HG03066 (cell line): Measurements from ENCODE around the gene YAF2.

Source experiments
- ATAC-seq: cut with Tn5 transposase; IDR thresholded peaks from one replicate; pipeline ENCODE4 v1.9.1; 2021; ENCODE audit warnings: low read depth; ENCODE audit not compliant: unreplicated experiment

The YAF2 gene, protein sequence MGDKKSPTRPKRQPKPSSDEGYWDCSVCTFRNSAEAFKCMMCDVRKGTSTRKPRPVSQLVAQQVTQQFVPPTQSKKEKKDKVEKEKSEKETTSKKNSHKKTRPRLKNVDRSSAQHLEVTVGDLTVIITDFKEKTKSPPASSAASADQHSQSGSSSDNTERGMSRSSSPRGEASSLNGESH

DNA sequence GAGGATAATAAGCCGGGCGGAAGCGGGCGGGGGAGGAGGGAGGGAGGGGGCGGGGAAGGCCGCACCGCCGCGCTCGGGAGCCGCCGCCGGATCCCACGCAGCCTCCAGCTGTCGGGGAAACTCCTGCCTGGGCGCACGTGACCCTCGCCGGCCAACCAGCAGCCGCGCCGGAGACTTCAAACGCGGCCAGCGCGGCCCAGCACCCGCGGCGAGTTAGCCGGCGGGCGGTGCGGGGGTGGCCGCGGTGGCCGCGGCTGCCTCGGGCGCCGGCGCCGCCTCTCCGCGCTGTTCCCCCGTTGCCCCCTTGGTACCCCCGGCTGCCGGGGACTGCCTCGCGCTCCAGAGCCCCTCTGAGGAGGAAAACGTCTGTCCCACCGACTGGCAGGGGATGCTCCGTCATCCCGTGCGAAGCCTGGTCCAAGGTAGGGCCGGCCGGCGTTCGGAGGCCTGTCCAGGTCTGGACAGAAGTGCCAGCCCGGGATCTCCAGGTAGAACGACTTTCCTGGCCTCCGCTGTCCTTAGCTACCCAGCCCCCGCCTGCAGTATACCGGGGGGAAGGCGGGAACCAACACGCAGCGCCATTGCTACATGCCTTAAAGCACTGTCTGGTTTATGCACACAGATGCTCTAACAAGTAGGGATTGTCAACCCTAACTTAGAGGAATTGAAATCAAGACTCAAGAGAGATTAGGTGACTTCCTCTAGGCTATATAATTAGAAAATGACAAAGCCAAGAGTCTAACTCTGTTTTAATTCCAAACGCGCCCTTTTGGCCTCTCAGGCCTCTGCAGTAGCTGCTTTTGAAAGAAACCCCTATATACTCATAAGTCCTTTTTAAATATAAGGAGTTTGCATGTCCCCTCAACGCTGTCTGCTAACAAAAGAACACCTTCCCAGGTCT is at the start of gene YAF2:
YAF2 (minus strand) TSS at position 9 of the 901 bp plus-strand sequence. CDS start 68 bp downstream, outside the sequence.
- ATAC-seq, result peak; percentile 79

DNA sequence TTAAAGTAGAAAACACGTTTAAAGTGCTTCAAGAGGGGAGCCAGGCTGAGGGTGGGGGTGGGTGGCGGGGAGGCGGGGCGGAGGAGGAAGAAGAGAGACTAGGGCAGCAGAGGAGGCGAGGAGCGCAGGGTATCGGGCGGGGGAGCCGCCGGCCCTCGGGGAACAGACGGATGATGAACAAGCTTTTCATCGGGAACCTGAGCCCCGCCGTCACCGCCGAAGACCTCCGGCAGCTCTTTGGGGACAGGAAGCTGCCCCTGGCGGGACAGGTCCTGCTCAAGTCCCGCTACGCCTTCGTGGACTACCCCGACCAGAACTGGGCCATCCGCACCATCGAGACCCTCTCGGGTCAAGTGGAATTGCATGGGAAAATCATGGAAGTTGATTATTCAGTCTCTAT is 48.7 kb upstream of the YAF2 start:
- no peak for ATAC-seq

DNA sequence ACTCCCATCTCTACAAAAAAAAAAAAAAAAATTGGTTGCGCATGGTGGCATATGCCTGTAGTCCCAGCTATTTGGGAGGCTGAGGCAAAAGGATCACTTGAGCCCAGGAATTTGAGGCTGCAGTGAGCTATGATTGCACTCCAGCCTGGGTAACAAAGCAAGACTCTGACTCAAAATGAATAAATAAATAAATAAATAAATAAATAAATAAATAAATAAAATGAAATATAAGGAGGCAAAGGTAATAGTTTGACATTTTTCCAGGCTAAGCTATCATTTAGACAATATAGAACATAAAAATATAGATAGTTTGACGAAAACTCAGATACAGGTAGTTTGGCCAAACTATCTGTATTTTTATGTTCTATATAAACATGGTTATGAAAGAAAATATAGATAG is 47.4 kb upstream of the YAF2 start:
- ATAC-seq, result no peak

DNA sequence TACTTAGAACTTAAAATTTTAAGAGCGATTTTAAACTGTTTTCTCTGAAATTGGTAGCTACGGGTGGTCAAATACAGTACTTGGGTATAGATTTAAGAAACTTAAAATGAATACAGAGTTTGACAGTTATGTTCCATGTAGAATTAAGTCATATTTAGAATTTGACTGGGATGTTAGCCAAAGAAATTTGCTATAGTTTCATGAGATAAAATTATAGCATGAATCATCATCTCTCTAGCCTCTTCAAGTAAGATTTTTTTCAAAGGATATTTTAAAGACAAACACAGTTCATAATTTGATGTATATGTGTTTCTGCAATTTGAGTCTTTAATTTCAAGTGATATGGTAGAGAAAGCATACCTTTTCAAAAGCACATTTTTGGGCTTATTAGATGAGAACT is 46.8 kb upstream of the YAF2 start:
- ATAC-seq, result no peak

DNA sequence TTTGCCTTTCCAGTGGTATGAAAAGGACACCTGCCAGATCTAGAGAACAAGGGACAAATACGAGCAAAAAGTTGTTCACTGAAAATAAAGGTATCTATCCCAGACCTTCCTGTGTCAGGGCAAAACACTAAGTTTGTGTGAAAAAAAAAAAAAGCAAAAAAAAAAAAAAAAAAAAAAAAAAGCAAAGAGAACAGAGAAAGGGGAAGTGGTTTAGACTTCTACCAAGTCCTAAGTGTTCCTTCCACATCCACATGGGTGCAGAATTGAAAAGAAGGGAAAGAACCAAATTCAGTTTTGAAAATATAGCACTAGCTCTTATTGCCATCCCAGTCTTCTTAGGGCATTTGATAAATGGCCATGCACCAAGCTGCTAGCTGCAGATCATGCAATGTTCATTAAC is 46.1 kb upstream of the YAF2 start:
- ATAC-seq, result no peak

DNA sequence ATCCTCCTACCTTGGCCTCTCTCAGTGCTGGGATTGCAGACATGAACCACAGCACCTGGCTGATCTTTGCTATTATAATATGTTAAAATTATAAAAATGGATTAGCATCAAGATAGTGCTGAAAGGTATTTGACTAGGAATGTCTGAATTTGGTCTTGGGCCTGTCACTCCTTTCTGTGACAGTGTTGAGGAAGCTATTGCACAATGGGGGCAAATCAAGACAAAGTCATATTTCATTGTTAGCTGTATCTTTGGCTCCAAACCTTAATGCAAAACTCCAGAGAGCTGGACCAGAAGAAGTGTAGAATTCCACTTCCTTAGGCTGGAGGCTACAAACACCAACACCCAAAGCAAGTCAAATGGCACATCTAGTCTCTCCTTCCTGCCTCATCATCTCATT is 45.7 kb upstream of the YAF2 start:
- no peak for ATAC-seq

DNA sequence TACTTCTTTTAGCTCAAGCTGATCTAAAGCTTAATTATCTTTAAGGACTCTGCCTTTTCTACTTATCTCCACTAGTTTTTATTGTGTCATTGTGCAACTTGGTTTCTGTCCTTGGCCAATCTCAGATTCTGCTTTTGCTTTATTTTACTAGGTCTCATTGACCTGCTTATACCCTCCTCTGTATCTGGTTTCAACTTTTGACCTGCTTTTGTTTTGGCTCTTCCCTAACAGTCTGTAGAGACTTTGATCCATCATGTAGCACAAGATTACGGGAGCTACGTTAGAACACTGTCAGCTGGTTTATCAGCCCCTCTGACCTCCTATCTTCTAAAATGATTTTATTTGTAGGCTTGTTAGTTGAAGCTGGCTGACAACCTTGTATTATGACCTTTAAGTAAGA is 44.2 kb upstream of the YAF2 start:
- no peak for ATAC-seq

DNA sequence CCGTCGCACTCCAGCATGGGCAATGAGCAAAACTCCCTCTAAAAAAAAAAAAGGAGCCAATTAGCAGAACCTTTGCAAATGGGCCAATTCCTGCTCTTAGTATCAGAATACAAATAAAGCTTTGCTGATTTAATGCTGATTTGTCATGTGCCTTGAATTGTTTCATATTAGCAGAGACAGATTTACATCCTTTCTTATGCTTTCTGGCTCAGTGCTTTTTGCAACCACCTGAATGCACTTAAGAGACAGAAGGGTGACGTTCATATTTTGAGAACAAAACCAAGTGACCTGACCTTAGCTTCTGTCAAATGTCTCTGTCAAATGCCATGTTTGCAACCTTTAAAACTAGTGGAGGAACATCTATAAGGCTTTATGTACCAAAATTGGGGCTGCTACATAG is 43.8 kb upstream of the YAF2 start:
- no peak for ATAC-seq

DNA sequence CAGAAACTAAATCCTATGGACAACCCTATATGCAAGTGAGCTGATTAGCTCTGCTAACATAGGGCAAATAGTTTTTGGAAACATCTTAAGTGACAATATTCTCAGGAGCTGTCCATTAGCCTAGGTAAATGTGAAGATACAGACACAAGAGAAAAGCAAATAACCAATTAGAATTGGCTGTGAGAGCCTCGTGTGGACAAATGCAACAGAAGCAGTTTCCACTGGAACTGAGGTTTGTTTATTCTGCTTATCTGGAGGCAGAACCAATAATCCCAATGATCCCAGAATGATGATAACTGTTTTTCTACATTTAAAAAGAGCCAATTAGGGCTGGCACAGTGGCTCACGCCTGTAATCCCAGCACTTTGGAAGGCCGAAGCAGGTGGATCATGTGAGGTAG is 43.2 kb upstream of the YAF2 start:
- no peak for ATAC-seq

DNA sequence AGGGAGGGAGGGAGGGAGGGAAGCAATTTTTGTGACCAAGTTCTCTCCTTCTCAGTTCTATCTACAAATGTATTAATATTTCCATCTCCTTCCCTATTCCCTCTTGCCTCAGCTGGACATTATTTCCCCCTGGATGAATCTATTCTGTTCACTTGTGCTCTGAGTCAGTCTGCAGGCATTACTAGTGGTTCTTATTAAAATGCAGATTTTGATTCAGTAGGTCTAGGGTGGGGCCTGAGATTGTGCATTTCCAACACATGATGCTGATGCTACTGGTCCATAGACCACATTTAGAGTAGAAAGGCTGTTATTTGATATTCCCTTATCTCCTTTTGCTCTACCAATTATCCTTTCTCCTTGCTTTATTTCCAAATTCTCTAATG is 40.1 kb upstream of the YAF2 start:
- ATAC-seq, result no peak

DNA sequence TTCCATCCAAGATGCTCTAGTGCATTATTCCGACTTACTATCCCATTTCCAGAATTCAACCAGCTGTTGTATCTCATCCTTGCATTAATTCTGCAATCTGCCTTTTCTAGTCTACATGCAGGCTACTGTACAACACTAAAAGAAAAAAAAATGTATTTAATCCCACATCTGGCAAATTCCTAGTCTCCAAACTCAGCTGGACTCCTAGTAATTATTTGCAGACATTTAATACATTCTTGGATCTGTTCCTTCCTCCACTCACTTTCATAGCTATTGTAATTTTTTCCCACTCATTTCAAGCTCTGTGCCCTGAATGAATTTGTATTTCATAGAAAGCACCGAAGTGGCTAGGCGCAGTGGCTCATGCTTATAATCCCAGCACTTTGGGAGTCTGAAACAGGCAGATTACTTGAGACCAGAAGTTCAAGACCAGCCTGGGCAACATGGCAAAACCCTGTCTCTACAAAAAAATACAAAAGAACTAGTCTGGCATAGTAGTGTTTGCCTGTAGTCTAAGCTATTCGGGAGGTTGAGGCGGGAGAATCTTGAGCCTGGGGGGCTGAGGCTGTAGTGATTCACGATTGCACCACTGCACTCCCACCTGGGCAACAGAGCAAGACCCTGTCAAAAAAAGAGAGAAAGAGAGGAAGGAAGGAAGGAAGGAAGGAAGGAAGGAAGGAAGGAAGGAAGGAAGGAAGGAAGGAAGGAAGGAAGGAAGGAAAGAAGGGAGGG is 39.5 kb upstream of the YAF2 start:
- ATAC-seq, result no peak

DNA sequence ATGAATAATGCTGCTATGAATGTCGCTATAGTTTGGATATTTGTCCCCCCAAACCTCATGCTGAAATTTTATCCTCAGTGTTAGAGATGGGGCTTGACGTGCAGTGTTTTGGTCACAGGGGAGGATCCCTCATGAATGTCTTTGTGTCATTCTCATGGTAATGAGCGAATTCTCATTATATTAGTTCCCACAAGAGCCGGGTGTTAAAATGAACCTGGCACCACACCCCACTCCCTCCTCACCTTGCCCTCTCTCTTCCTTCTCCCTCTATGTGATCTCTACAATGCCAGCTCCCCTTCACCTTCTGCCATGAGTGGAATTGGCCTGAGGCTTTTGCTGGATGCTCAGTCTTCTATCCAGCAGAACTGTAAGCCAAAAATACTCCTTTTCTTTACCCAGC is 37.5 kb upstream of the YAF2 start:
- ATAC-seq, result no peak

DNA sequence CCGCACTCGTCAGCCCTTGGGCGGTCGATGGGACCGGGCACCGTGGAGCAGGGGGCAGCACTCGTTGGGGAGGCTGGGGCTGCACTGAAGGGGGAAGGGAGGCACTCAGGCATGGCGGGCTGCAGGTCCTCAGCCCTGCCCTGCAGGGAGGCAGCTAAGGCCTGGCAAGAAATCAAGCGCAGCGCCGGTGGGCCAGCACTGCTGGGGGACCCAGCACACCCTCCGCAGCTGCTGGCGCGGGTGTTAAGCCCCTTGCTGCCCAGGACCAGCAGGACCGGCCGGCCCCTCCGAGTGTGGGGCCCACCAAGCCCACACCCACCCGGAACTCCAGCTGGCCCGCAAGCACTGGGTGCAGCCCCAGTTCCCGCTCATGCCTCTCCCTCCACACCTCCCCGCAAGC is 35.7 kb upstream of the YAF2 start:
- no peak for ATAC-seq

DNA sequence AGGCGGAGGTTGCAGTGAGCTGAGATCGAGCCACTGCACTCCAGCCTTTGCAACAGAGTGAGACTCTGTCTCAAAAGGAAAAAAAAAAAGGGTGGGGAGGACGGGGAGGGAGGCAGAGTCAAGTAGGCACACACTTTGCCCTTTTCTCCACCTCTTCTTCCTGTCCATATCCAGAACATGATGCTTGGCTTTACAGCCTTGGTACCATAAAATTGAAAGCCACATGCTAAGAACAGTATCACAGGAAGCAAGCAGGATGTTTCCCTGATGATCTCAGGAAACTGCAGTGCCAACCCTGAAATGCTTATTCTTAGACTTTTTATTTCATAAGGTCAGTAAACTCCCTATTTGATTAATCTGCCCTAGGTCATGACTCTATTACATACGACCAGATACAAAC is 32.5 kb upstream of the YAF2 start:
- ATAC-seq, result no peak

DNA sequence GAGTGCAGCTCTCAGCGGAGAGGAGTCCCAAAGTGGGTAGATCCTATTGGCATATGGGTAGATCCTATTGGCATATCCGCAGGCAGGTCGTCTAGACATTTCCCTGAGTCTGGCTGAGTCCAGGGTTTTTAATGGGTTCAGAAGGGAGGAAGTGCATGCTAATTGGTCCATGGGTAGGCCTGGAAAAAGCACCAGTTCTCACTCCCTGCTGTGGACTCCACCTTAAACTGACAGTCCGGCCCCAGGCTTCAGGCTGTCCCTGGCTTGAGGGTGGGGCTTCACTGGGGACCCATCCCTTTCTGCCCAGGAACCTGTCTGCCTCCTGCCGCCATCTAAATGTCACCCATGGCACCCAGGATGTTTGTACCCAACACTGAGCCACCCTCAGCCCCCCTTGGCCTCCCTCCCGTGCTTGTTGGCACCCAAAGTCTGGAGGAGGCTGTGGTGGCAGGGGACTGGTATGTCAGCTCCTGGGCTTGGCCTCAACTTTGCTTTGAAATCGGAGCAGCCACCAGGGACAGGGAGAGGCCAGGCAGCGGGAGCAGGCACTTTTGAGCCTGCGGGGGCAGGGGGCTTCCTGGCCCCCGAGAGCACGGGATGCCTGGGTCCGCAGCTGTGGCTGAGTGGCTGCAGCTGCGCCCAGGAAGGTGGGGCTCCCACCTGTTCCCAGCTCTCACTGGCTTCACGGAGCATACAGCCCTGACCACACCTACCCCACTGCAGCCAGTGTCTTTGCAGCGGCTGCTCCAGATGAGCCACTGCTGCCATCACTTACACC is 29.6 kb upstream of the YAF2 start:
- ATAC-seq, result no peak

DNA sequence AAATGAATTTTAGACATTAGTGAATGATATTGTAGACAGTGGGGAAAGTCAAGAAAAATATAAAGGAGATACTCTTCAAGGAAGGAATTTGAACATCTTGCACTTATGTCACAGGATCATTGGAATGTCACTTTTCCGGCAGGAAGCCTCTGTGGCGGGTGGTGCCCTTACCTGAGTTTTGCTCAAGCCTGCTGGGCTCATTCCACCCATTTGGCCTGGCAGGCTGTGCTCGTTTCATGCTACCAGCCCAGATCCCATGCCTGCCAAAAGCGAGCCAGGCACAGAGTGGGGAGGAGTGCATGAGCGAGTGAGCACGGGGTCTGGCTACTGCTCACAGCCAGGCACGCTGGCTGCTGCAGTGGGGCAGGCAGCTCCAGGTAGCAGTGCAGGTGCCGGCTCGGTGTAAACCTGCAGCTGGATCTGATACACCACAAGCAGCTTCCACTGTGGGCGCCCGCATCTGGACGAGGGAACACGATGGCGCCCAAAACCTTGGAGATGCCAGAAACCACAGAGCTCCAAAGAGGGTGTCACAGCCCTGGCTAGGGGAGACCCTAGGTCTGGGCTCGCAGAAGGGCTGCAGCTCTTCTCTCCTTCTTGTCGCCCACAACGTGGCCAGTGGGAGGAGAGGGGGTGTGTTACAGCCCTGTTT is 28.7 kb upstream of the YAF2 start:
- ATAC-seq, result no peak

DNA sequence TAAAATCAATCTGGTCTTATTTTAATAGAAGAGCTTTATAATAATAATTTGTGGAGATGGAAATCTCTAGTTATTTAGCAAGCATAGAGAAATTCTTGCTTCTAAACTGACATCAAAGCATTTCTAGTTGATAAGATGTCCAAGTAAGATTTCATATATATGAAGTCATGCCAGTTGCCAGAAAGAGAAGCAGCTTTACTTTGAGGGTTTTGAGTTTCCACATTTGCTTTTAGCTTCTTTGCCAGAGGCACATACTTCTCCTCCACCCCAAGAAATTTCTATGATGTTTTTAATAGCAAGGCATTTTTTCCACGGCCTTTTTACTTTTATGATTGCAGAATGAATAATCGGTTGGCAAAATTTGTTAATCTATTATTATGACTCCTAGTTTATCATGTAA is 24.2 kb upstream of the YAF2 start:
- ATAC-seq, result no peak

DNA sequence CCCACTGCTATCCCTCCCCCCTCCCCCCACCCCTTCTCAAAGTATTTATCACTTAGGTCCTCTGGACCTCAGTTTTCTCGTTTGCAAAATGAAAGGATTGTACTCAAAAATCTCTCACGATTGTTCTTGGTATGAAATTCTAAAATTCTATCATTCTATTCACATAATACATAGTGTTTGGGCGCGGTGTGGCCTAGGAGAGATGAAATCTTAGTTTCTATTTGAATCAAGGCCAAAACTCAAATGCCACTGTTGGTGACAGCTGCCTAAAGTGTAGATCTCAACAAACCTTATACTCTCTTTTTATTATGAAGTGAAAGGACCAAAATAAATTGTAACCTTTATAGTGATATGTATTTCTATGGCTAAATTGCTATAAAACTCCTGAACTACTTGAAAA is 23.7 kb upstream of the YAF2 start:
- ATAC-seq, result no peak

DNA sequence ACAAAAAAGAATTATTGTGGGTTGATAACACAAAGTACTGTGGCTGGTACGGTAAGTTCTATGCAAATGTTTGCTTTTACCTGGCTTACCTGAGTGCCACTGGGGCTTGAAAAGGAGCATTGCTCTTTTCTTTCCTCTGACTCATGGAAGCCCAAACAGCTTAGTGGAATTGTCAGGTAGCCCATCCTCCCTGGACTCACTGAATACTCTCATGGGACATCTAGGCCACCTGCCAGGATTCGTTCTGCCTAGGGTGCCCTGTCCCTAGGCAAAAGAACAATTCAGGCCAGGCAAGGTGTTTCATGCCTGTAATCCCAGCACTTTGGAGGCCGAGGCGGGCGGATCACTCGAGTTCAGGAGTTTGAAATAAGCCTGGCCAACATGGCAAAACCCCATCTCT is 22.5 kb upstream of the YAF2 start:
- no peak for ATAC-seq

DNA sequence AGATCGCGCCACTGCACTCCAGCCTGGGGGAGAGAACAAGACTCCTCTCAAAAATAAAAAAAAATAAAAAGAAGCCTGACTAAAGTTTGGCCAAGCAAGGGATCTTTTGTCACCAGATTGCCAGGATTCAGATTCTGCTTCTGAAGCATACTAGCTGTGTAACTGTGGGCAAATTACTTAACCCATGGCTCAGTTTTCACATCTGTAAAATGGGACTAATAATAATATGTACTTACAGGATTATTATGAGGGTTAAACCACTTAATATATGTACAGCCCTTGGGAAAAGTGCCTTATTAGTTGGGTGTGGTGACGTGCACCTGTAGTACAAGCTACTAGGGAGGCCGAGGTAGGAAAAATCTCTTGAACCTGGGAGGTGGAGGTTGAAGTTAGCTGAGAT is 21.7 kb upstream of the YAF2 start:
- ATAC-seq, result no peak
